Measurements from ENCODE around the gene RIC1. TPM values are rescaled to one million over a fixed set of nuclear protein-coding genes. Genes with fewer than 3 reads are reported as not detected.

The RIC1 gene
- total and polyA plus RNA-seq, 2 of the 13 experiments (the other 11 are each of a cell fraction or from before 2014, with no cell fraction given), result 18.2 to 19.0 TPM

- TF ChIP-seq KIAA2018 (CRISPR knock-in tag; IDR thresholded peaks at IDR 0.05; ENCODE audit: borderline replicate concordance) (no peak), CREB3 (CRISPR knock-in tag; IDR thresholded peaks at IDR 0.05) (no peak), ATM (IDR thresholded peaks at IDR 0.05; ENCODE audit: borderline replicate concordance) (no peak), EP300 (IDR thresholded peaks at IDR 0.05; ENCODE audit: low read depth in 2 of 2, low read length in 2 of 2) (peak; percentile 79 to 95), EP300 (CRISPR knock-in tag; IDR thresholded peaks at IDR 0.05; ENCODE audit: borderline replicate concordance) (no peak; the same call in 1 of the 2 replicates), MNT (IDR thresholded peaks at IDR 0.05) (no peak), RORA (CRISPR knock-in tag; IDR thresholded peaks at IDR 0.05) (no peak), ARID2 (CRISPR knock-in tag; IDR thresholded peaks at IDR 0.05; ENCODE audit: borderline replicate concordance) (peak; percentile 46; the same call in 1 of the 2 replicates), TBP (CRISPR knock-in tag; IDR thresholded peaks at IDR 0.05) (no peak), ELF1 (CRISPR knock-in tag; IDR thresholded peaks at IDR 0.05) (no peak)
These were observed 92.6 kb downstream of the RIC1 start (continued) for GRCh38 chr9:5721279-5722087.
